IPS DF 19.7 (cell line): Measurements from ENCODE around the gene ANKS1A.

ENCODE experiments used
- DNase-seq: peaks from one replicate; pipeline ENCODE4 v3.0.0-alpha.2; 2013; ENCODE audit warnings: low read depth, low spot score

Gene ANKS1A

GRCh38 chr6:35067234-35067633 is 178.2 kb downstream of the ANKS1A start:
- no peak for DNase-seq

- no peak for DNase-seq
These were observed 179.2 kb downstream of the ANKS1A start for GRCh38 chr6:35068206-35068605.

- DNase-seq, result no peak
These were observed 179.6 kb downstream of the ANKS1A start for GRCh38 chr6:35068644-35069043.

- no peak for DNase-seq
These were observed 180.2 kb downstream of the ANKS1A start for GRCh38 chr6:35069262-35069661.

- no peak for DNase-seq
These were observed 181.1 kb downstream of the ANKS1A start for GRCh38 chr6:35070111-35070510.

- no peak for DNase-seq
These were observed 182.4 kb downstream of the ANKS1A start for GRCh38 chr6:35071347-35071994.

GRCh38 chr6:35072051-35072697 is 183.1 kb downstream of the ANKS1A start:
- DNase-seq, result no peak

GRCh38 chr6:35072698-35073055 is 183.6 kb downstream of the ANKS1A start:
- DNase-seq, result no peak

- DNase-seq, result no peak
These were observed 184.2 kb downstream of the ANKS1A start for GRCh38 chr6:35073211-35073610.

GRCh38 chr6:35073766-35074471 is 184.9 kb downstream of the ANKS1A start:
- no peak for DNase-seq

- no peak for DNase-seq
These were observed 188.1 kb downstream of the ANKS1A start for GRCh38 chr6:35076997-35077712.

- no peak for DNase-seq
These were observed 188.7 kb downstream of the ANKS1A start for GRCh38 chr6:35077713-35078105.

GRCh38 chr6:35078226-35078850 is 189.3 kb downstream of the ANKS1A start:
- DNase-seq, result no peak

- DNase-seq, result no peak
These were observed 189.8 kb downstream of the ANKS1A start for GRCh38 chr6:35078896-35079295.

GRCh38 chr6:35079311-35080000 is 190.4 kb downstream of the ANKS1A start:
- no peak for DNase-seq

GRCh38 chr6:35080016-35080680 is 191.1 kb downstream of the ANKS1A start:
- no peak for DNase-seq

- DNase-seq, result no peak
These were observed 191.9 kb downstream of the ANKS1A start for GRCh38 chr6:35080821-35081425.

- DNase-seq, result no peak
These were observed 192.4 kb downstream of the ANKS1A start for GRCh38 chr6:35081426-35081851.

- DNase-seq, result no peak
These were observed 193.1 kb downstream of the ANKS1A start for GRCh38 chr6:35082046-35082732.
